ENCODE results near the gene NID1.

NID1 gene

DNA sequence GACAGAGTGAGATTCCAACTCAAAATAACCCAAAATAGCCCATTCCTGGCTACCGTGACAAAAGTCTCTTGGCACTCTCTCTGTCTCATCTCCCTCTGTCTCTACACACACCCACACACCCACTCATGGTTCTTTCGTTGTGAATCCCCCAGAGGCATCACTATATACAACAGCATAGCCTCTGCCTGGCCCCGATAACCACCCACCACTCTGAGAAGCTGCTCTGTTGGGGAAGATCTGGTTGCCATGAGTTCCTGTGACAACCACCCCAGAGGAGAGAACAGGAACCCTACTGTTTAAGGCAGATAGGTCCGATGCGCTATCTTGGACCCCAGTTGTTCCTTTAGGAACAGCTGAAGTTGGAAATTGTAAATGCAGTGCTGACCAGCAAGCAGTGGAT, 127.8 kb downstream of the NID1 start:
- no peak overlapping the region for H3K9ac ChIP-seq
- TF ChIP-seq, protein P1, sequence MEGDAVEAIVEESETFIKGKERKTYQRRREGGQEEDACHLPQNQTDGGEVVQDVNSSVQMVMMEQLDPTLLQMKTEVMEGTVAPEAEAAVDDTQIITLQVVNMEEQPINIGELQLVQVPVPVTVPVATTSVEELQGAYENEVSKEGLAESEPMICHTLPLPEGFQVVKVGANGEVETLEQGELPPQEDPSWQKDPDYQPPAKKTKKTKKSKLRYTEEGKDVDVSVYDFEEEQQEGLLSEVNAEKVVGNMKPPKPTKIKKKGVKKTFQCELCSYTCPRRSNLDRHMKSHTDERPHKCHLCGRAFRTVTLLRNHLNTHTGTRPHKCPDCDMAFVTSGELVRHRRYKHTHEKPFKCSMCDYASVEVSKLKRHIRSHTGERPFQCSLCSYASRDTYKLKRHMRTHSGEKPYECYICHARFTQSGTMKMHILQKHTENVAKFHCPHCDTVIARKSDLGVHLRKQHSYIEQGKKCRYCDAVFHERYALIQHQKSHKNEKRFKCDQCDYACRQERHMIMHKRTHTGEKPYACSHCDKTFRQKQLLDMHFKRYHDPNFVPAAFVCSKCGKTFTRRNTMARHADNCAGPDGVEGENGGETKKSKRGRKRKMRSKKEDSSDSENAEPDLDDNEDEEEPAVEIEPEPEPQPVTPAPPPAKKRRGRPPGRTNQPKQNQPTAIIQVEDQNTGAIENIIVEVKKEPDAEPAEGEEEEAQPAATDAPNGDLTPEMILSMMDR (IDR thresholded peaks at IDR 0.05) = no peak
- H2AFZ ChIP-seq = no peak overlapping the region
- H3K79me2 ChIP-seq = no peaks in the 10 kb centered on the region
- H3K27ac ChIP-seq = no peak overlapping the region
- H3K4me1 ChIP-seq = no peaks in the 10 kb centered on the region
- no peak overlapping the region for H3K4me2 ChIP-seq (ENCODE audit: low read length)
- H3K9me3 ChIP-seq (ENCODE audit: control insufficient read depth, low read length) = no peaks in the 10 kb centered on the region
- H3K4me3 ChIP-seq (ENCODE audit: low read depth, low read length) = no peak overlapping the region
- no peaks in the 10 kb centered on the region for H3K27me3 ChIP-seq (ENCODE audit: control insufficient read depth, insufficient read depth, low read length)
- H3K36me3 ChIP-seq (ENCODE audit: control insufficient read depth, insufficient read depth, low read length) = no peaks in the 10 kb centered on the region

GRCh38 chr1:235935235-235936225, 129.4 kb downstream of the NID1 start:
- H3K27me3 ChIP-seq (ENCODE audit: control insufficient read depth, insufficient read depth, low read length) = no peaks in the 10 kb centered on the region
- H2AFZ ChIP-seq = no peak overlapping the region
- H3K9me3 ChIP-seq (ENCODE audit: control insufficient read depth, low read length) = no peaks in the 10 kb centered on the region
- no peak overlapping the region for H3K4me2 ChIP-seq (ENCODE audit: low read length)
- no peaks in the 10 kb centered on the region for H3K79me2 ChIP-seq
- H3K4me3 ChIP-seq (ENCODE audit: low read depth, low read length) = no peak overlapping the region
- no peak overlapping the region for H3K9ac ChIP-seq
- no peaks in the 10 kb centered on the region for H3K36me3 ChIP-seq (ENCODE audit: control insufficient read depth, insufficient read depth, low read length)
- no peak overlapping the region for H3K27ac ChIP-seq
- H3K4me1 ChIP-seq = no peaks in the 10 kb centered on the region
- TF ChIP-seq, protein P1 (IDR thresholded peaks at IDR 0.05) = no peak

- Histone ChIP-seq H3K9me3 (ENCODE audit: control insufficient read depth, low read length) (no peaks in the 10 kb centered on the region), H3K4me1 (no peaks in the 10 kb centered on the region), H3K36me3 (ENCODE audit: control insufficient read depth, insufficient read depth, low read length) (no peaks in the 10 kb centered on the region), H3K79me2 (no peaks in the 10 kb centered on the region), H3K4me3 (ENCODE audit: low read depth, low read length) (no peak overlapping the region), H3K27me3 (ENCODE audit: control insufficient read depth, insufficient read depth, low read length) (no peaks in the 10 kb centered on the region), H3K27ac (no peak overlapping the region), H2AFZ (no peak overlapping the region), H3K4me2 (ENCODE audit: low read length) (no peak overlapping the region), H3K9ac (no peak overlapping the region)
- TF ChIP-seq, protein P1 (IDR thresholded peaks at IDR 0.05) = no peak
Measured at GRCh38 chr1:235933766-235934116, 131.1 kb downstream of the NID1 start.

DNA sequence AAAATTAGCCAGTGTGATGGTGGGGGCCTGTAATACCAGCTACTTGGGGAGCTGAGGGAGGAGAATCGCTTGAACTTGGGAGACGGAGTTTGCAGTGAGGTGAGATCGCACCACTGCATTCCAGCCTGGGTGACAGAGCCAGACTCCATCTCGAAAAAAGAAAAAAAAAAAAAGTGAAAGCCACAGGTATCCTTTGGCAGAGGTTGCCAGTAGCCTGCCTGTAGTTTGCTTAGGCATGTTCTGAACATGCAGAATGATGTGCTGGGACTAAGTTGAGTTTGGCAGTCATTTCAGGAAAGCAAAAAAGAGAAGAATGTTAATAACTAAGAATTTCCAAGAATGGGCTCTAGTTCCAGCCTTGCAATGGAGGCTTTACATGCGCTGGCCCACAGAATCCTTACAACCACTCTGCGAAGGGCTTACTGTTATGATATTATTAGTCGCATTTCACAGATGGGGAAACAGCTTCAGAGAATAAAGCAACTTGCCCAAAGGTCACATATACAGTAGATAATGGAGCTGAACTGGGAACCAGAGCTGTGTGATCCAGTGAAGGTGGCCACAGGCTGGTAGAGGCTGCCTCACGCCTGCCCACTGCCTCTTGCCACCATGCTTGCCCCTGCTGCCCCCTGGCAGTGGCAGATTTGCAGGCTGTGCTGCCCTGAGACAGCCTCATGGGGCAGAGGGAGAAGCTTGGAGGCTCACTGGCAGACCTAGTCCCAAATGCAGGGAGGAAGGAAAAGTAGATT, 131.7 kb downstream of the NID1 start:
- Histone ChIP-seq H3K4me1 (no peaks in the 10 kb centered on the region), H3K27ac (no peak overlapping the region), H3K4me2 (ENCODE audit: low read length) (no peak overlapping the region), H2AFZ (no peak overlapping the region), H3K4me3 (ENCODE audit: low read depth, low read length) (no peak overlapping the region), H3K27me3 (ENCODE audit: control insufficient read depth, insufficient read depth, low read length) (no peaks in the 10 kb centered on the region), H3K9me3 (ENCODE audit: control insufficient read depth, low read length) (no peaks in the 10 kb centered on the region), H3K79me2 (no peaks in the 10 kb centered on the region), H3K9ac (no peak overlapping the region), H3K36me3 (ENCODE audit: control insufficient read depth, insufficient read depth, low read length) (no peaks in the 10 kb centered on the region)
- TF ChIP-seq, protein P1 (IDR thresholded peaks at IDR 0.05) = no peak

Data from parathyroid adenoma (tissue), 2 donors.